Fibroblast of skin of left biceps (primary cell): ENCODE measurements around the gene MPND.
"Not testable (repeated sequence)": the region's sequence is repeated elsewhere in the genome, so short reads cannot be mapped to it uniquely, and the experiment has no call there.

Source experiments
- DNase-seq, 2 experiments: peaks; one replicate each; pipeline ENCODE4 v3.0.0-alpha.2; 2013; ENCODE audit warnings: low read depth in 2 of 2

Gene MPND

DNA sequence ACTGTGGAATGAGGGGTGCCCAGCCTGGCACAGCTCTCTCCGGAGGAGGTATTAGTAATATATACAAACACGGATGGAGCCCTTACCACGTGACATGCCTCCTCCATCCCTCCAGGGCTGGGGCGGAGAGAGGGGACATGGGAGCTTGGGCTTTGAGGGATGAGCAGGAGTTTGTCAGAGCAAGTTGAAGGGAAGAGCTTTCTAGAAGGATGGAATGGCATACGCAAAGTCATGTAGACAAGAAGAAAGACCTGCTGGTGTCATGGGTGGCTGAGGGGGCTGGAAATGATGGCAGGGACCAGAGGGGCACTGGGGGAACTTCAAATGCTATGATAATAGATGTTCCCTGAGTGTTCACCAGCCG, 2.6 kb downstream of the MPND start:
- no peak for DNase-seq

DNA sequence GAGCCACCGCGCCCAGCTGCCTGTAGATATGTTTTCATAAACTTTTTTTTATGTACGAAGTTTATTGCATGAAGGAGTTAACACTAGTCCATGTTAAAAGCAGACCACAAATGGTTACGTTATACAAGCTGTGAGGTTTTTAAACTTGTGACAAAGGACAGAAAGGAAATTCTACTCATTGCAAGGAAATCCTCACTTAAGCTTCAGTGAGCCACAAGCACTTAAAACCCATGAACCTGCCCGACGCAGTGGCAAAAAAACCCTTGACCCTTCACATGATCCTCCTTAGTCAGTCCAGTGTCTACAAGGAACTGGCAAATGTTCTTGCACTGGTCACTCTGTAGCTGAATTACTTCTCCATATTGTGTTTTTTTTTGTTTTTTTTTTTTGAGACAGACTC, 4.2 kb downstream of the MPND start:
- DNase-seq, result no peak

DNA sequence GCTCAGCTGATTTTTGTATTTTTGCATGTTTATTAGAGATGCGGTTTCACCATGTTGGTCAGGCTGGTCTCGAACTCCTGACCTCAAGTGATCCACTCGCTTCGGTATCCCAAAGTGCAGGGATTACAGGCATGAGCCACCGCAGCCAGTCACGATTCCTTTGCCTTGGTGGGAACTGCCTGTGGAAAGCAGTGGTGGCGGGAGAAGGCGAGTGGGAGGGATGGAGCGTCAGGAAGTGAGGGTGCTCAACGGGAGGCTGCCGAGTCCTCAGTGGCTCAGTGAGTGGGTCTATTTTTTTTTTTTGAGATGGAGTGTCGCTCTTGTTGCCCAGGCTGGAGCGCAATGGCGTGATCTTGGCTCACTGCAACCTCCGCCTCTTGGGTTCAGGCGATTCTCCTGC, 5.9 kb downstream of the MPND start:
- DNase-seq, result not testable (repeated sequence)

DNA sequence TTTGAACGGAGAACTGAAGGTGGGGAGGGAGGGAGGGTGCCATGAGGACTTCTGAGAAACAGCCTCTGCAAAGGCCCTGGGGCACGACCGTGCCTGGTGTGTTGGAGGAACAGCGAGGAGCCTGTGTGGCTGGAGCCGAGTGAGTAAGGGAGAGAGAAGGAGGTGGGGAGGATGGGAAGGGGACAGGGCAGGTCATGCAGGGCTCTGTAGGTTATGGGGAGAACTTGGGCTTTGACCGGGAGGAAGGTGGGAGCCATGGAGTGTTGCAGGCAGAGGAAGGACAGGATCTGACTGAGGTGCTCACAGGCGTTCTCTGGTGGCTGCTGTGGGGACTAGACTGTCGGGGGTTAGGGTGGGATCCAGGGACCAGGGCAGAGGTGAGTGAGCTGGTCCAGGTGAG, 6.7 kb downstream of the MPND start:
- DNase-seq, result no peak

DNA sequence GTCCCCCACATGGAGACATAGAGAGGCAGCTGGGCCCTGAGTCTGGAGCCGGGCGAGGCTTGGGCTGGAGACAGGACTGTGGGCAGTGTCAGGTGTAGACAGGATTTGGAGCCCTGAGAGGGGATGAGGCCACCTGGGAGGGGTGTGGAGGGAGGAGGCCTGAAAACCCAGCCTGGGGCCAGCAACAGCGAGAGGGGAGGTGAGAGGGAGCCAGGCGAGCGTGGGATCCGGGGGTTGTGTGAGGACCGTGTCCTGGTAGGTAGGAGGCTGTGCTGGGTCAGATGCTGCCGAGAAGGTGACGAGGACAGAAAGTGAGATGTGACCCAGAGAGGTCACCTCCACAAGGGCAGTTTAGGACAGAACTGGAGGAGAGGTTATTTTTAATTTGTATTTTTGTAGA, 7.4 kb downstream of the MPND start:
- DNase-seq, result no peak

DNA sequence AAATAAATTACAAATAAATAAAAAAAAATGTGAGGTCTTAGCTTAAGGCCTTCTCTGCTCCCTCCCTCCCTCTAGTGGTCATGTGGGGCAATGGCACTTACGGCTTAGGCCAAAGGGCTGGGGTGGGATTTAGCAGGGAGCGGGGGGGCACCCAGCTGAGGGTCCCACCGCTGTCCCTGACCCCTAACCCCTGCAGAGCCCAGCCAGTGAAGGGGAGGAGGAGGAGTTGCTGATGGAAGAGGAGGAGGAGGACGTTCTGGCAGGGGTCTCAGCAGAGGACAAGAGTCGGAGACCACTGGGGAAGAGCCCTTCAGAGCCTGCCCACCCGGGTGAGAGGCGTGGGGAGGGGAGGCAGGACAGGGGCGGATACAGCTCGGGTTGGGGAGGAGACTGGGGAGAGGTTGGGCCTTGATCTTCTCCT, 9.3 kb downstream of the MPND start:
- no peak for DNase-seq

DNA sequence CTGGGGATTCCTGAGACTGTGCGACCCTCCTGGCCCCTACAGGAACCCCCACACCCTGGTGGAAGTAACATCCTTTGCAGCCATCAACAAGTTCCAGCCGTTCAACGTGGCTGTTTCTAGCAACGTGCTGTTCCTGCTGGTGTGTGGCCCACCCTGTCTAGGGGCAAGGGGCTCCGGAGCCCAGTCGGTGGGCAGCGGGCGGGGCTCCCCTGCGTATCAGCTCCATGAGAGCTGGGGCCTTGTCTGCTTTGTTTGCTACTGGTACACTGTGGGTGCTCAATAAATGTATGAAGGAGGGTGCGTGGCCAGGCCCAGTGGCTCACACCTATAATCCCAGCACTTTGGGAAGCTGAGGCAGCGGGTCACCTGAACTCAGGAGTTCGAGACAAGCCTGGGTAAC, 10.9 kb downstream of the MPND start:
- no peak for DNase-seq

DNA sequence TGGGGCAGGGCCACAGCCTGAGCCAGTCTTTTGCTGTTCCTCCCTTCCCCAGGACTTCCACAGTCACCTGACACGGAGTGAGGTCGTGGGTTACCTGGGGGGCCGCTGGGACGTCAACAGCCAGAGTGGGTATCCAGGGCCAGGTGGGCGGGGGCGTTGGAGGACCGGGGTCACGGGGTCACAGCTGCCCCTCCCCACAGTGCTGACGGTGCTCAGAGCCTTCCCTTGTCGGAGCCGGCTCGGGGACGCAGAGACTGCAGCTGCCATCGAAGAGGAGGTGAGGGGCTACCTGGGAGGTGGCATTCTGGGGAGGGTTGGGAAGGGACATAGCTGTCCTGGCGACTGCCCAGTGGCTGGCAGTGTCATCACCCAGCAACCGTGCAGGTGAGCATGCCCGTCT, 11.5 kb downstream of the MPND start:
- DNase-seq, result no peak

DNA sequence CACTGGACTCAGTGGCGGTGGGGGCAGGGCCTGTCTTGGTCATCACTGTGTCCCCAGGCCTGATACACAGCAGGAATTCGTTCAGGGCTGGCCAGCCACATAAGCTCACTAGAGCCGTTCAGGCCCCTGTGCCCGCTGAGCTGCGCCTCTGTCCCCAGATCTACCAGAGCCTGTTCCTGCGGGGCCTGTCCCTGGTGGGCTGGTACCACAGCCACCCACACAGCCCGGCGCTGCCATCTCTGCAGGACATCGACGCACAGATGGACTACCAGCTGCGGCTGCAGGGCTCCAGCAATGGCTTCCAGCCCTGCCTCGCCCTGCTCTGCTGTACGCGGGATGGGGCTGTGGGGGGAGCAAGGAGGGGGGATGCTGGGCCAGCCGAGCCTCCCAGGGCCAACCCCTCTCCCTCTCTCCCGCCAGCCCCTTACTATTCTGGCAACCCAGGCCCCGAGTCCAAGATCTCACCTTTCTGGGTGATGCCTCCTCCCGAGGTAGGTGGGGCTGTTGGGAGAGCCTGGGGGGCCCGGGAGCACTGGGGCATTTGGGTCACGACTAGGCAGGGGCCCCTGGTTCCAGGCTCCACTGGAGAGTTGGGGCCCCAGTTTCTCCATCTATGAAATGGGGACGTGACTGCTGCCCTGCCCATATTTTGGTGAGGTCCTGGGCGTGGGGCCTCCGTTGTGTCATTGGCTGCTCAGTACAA, 13.9 kb downstream of the MPND start:
- DNase-seq, result no peak

DNA sequence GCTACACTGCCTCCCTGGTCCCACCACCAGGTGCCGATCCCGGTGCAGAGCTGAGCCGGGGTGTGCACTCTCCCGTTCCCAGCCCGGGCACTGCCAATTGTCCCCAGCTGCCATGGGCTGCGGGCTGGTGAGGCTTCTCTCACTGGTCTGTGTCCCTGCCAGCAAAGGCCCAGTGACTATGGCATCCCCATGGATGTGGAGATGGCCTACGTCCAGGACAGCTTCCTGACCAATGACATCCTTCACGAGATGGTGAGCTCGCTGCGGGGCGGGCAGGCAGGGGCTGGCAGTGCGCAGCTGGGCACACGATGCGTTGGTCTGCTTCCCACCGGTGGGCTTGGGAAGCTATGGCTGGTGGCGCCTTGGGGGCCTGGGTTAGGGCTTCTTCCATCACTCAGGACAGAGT, 14.6 kb downstream of the MPND start:
- DNase-seq, result no peak

DNA sequence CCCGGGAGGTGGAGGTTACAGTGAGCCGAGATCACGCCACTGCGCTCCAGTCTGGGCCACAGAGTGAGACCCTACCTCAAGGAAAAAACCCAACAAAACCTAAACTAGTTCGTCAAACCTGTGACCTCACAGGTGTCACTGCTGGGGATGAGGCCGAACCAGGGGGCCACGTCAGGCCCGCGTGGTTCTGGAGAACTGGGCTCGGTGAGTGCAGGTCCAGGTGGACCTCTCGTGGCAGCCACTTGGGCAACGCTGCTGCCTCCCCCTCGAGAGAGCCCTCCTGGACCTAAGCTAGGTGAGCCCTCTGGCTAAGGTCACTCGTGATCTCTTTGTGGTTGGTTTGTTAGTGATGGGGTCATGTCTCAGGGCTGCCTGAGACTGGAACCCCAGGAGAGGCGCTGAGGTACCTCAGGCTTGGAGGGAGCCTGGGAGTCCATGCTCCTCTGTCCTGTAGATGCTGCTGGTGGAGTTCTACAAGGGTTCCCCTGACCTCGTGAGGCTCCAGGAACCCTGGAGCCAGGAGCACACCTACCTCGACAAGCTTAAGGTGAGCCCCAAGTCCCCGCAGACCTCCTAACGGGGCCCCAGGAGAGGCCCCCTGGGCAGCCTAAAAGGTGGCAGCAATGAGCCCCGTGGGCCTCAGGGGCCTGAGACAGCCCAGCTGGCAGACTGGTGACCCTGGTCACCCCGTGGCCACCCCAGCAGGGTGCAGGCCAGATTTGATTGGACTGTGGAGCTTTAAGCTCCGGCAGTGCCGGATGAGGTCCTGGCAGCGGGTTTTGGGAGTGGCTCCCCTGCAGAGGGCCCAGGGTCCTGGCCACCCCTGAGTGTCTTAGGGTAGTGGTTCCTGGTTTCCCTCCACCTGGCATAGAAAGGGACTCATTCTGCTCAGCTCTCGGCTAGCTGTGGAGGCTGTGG, 15.6 kb downstream of the MPND start:
- no peak for DNase-seq

DNA sequence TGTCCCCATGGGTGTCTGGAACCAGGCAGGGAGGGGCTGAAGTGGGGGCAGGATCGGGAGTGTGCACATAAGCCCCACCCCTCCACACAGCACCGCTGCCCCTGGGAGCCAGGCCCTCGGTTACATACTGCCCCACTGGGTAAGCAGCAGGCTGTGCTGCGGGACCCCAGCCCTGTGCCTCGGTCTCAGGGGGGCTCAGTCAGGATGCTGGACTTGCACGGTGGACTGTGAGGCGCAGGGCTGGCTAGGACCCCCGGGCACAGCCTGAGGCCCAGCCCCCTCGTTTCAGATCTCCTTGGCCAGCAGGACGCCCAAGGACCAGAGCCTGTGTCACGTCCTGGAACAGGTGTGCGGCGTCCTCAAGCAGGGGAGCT, 16.3 kb downstream of the MPND start:
- DNase-seq, result no peak

DNA sequence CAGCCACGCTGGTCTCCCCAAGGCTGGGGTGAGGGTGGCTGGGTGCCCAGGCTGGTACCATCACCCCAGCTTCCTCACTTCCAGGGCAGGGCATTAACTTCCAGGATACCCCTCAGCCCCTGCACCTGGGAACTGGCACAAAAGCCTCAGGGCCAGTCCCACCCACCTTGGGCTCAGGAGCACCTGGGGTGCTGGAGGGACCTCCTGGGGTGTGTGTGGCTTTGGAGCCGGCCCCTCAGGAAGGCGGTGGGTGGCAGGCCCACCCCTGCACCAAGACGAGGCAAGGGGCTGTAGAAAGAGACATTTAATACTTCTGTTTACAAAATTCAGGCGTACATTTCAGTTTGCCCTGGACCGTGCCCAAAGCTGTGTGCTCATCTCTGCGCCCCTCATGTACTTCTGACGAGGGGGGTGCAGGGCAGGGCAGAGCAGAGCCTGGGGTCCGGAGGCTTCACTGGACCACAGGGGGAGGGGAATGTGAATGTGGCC, 16.8 kb downstream of the MPND start:
- no peak for DNase-seq

DNA sequence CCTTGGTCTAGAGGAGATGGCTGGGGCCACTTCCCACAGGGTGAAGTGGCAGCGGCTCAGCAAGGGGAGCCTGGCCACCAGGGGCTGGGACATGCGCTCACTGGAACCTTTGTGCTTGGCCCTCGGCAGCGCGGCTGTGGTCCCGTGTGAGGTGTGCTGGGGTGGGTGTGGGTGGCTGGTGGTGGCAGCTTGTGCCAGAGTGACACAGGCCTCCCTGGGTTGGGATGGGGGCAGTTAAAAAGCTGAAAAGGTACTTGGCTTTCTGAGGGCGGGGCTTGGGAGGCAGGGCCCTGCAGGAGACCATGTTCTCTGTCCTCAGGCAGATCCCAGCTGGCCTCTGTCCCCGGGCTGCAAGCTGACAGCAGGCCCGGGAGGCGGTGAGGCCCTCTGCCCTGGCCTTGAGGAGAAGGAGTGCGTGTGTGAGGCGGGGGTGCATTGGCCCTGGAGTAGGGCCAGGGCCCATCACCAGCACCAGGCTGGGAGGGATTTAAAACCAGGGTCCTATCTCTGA, 17.3 kb downstream of the MPND start:
- no peak for DNase-seq

DNA sequence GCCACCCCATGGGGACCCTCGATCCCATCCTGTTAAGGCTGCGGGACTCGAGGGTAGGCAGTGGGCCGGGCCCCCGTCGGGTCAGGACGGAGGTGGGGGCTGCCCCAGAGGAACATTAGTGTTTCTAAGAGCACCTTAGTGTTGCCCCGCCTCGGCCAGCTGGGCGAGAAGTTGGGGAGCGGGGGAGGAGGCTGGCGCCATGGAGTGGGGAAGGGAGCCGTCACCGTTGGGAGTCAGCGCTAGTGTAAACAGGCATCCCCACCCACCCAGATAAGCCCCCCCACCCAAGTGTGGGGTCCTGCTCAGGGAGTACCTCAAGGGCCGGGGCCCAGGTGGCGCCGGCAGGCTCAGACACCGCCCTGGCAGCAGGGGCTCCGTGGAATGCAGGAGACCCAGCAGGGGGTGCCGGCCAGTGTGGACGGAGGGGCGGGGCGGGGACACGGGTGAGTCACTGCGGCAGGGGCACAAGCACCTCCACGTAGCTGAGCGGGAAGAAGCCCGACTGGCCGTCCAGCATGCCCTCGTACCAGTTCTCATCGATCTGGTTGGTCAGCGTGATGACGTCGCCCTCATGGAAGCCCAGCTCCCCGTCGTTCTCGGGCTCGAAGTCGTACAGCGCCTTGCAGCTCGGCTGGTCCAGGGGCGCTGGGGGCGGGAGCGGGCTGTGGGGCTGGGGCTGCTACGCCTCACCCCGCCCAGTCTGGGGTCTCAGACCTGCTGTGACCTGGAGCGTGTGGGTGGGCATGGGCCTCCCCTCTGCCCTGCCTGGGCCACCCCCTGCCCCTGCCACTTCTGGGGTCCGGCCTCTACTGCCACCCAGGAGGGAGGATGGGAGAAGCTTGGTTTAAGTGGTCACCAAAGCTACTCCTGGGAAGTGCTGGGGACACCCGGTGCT, 18.0 kb downstream of the MPND start:
- no peak for DNase-seq

DNA sequence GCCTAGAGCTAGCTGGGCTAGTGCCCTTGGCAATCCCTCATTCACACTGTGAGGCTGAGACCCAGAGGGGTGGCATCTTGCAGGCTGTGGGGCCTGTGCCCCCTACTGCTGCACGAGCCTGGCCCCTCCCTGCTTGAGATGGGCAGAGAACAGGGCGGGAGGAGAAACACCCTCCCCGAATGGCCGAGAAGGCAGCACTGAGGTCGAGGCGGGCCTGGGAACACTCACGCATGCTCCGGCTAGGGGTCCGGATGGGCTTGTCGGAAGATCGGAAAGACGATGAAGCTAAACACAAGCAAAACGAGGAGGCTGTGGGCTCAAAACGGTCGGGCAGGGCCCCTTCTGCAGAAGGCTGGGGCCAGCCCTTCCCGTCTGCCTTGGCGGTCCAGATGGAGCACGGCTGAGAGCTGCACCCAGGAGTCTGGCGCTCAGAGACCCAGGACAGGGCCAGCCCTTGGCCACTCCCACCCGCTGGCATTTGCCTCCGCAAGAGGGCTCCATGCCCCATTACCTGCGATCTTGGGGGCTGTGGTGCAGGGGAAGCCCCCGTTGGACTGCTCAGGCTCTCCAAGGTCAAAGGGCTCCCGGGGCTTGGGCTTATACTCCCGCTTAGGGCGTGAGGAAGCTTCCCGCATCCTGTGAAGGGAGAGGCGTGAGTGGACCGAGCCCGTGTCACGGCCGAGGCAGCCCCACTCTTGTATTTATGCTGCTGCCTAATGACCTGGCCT, 18.9 kb downstream of the MPND start:
- DNase-seq, result no peak

DNA sequence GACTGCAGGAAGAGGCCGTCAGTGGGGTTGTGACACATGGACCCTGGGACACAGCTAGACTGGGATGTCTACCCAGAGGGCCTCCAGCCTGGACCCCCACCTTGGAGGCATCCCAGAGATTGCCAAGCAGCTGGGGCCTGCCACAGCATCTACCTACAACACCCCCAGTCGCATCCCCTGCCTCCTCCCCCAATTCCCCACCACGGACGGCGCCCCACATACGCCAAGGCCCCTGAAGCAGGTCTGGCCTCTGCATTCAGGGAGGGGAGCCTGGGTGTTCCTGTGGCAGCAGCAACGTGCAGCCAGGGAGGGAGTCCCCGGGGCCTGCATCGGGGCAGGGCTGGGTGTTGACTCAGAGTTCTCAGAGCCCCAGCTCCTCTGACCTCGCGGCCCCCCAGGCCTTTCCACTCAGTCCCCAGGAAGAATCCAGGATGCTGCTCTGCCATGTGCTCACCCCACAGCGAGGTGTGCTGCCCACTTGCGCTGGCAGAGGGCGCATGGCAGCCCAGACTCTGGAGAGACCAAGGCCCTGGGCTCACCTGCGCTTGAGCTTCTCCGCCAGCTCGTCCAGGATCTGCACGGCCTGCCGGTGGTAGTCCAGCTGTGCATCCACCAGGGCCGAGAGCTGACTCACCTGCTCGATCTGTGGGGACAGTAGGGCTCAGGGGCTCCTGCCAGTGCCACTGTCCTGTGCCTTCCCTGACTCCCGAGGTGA, 19.6 kb downstream of the MPND start:
- DNase-seq, result no peak

DNA sequence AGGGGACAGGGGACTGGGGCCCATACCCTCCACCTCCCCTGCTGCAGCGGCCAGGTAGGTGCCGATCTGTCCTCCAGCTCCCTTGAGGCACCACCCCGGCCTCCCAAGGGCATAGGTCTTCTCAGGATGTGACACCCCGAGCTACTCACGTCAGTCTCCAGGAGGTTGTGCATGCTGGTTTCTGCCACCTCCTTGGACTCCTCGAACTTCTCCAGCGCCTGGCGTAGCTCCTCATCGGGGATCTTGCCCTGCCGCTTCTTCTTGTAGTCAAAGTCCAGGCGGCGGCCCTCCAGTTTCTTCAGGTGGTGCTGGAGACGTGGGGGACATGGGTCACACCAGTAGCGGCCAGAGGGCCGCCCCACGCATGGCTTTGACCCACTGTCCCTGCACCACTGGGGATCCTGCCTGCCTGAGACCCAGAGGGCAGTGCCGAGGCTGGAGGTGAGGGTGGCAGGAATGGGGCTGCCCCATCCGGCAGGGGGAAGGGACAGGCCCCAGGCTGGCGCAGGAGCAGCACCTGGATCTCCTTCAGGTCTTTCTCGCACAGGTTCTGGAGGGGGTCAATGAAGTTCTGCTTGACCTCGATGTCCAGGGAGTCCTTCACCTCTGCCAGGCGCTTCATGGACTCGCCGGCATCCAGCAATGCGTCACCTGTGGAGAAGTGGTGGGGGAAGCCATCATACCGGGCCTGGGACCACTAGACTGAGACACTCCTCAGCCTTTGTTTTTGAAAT, 20.4 kb downstream of the MPND start:
- DNase-seq, result no peak

DNA sequence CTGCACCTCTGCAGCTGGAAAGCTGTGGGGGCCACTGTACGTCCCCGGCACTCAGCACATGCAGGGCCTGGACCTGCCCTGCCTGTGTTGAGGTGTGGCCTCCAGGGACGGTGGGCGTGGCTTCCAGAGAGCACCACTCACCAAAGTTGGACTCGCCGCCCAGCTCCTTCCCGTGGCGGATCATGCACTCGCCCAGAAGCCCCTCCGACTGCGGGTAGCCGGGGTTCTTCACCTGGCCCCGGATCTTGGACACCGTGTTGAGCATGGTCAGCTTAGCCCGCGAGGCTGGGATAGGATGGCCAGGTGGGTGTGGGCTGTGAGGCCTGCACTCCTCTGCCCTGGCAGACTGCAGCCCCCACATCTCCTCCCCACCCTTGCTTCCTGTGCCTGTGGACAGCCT, 22.0 kb downstream of the MPND start:
- DNase-seq, result no peak
